Muscle of back (tissue), 11 donors: Measurements from ENCODE around the gene CLEC1A. TPM values are rescaled to one million over a fixed set of nuclear protein-coding genes. Genes with fewer than 3 reads are reported as not detected.
A peak's percentile ranks its signal among the peaks of the same experiment; 100 is the strongest.

Experiments
- DNase-seq, 3 donors: peaks; one replicate each; pipeline versions ENCODE4 v3.0.0 to v3.0.0-alpha.2; 2013
- polyA plus RNA-seq, 10 donors: library from polyadenylated mRNA; unstranded; fragments of 120-200 nt; gene quantifications; one replicate each; pipeline ENCODE4 v1.2.1, GENCODE V29; 2013; ENCODE audit not compliant: insufficient read length in 10 of 10

Gene CLEC1A
- polyA plus RNA-seq, 10 donors, result 2.1 to 5.4 (median 2.7) TPM

- no peak for DNase-seq
These were observed 2.9 kb upstream of the CLEC1A start for GRCh38 chr12:10101648-10102220.

GRCh38 chr12:10101042-10101579 lies 2.3 kb upstream of the CLEC1A start:
- DNase-seq, result peak; percentile 23 to 87 (median 78)

- peak in 1 of 3 donors; percentile 26 for DNase-seq
These were observed 1.3 kb downstream of the CLEC1A start for GRCh38 chr12:10097521-10097920.

GRCh38 chr12:10095971-10096370 lies 2.8 kb downstream of the CLEC1A start:
- no peak for DNase-seq

- no peak for DNase-seq
These were observed 4.0 kb downstream of the CLEC1A start for GRCh38 chr12:10094646-10095395.

GRCh38 chr12:10088955-10089900 lies 9.6 kb downstream of the CLEC1A start:
- no peak for DNase-seq

- DNase-seq, result no peak
These were observed 10.8 kb downstream of the CLEC1A start for GRCh38 chr12:10088031-10088430.

- no peak for DNase-seq
These were observed 12.4 kb downstream of the CLEC1A start for GRCh38 chr12:10086387-10086786.

- no peak for DNase-seq
These were observed 14.1 kb downstream of the CLEC1A start for GRCh38 chr12:10084733-10085132.

GRCh38 chr12:10082117-10082874 lies 16.5 kb downstream of the CLEC1A start:
- DNase-seq, result no peak

GRCh38 chr12:10075451-10075850 lies 23.3 kb downstream of the CLEC1A start:
- DNase-seq, result no peak

GRCh38 chr12:10073261-10073660 lies 25.5 kb downstream of the CLEC1A start:
- DNase-seq, result no peak

GRCh38 chr12:10072131-10072530 lies 26.7 kb downstream of the CLEC1A start:
- no peak for DNase-seq

GRCh38 chr12:10070380-10070779 lies 28.4 kb downstream of the CLEC1A start:
- no peak for DNase-seq

GRCh38 chr12:10069976-10070375 lies 28.8 kb downstream of the CLEC1A start:
- no peak for DNase-seq

- peak in 2 of 3 donors; percentile 20 to 33 for DNase-seq
These were observed 29.7 kb downstream of the CLEC1A start for GRCh38 chr12:10069099-10069498.

GRCh38 chr12:10068644-10069043 lies 30.1 kb downstream of the CLEC1A start:
- DNase-seq, result peak in 1 of 3 donors; percentile 32

- DNase-seq, result peak in 1 of 3 donors; percentile 31
These were observed 30.8 kb downstream of the CLEC1A start for GRCh38 chr12:10067942-10068341.

- no peak for DNase-seq
These were observed 31.5 kb downstream of the CLEC1A start for GRCh38 chr12:10067264-10067663.

GRCh38 chr12:10065241-10065640 lies 33.5 kb downstream of the CLEC1A start:
- DNase-seq, result no peak

- DNase-seq, result no peak
These were observed 40.4 kb downstream of the CLEC1A start for GRCh38 chr12:10058387-10058786.
